Suprapubic skin (tissue), 3 donors: Measurements from ENCODE around the gene PDGFB.

Experiments used
- CTCF ChIP-seq, 2 donors: fragments of 200-600 bp in 1 of 2; fragments of 450-650 bp in 1 of 2; sonication (generic) in 1 of 2; IDR thresholded peaks; one replicate each; pipeline ENCODE4 v1.5.1; 2016 to 2019; ENCODE audit warnings: antibody characterized with exemption in 2 of 2, mild to moderate bottlenecking in 1 of 2, moderate library complexity in 1 of 2
- EP300 ChIP-seq: sonication (generic); formaldehyde crosslinking; IDR thresholded peaks from one replicate; pipeline ENCODE4 v1.6.1; 2017; ENCODE audit warnings: antibody characterized with exemption

- TF ChIP-seq CTCF (IDR thresholded peaks at IDR 0.05) (no peak), EP300 (no peak)
These were observed 22.6 kb downstream of the PDGFB start for GRCh38 chr22:39221999-39222686.
